GM19240 (cell line): ENCODE results near the gene P2RY1.
"Not testable (repeated sequence)": the region's sequence is repeated elsewhere in the genome, so short reads cannot be mapped to it uniquely, and the experiment has no call there.

ENCODE experiments used
- DNase-seq: peaks from one replicate; pipeline ENCODE4 v3.0.0; 2011; ENCODE audit warnings: low spot score; ENCODE audit not compliant: insufficient read length

P2RY1 gene

DNA sequence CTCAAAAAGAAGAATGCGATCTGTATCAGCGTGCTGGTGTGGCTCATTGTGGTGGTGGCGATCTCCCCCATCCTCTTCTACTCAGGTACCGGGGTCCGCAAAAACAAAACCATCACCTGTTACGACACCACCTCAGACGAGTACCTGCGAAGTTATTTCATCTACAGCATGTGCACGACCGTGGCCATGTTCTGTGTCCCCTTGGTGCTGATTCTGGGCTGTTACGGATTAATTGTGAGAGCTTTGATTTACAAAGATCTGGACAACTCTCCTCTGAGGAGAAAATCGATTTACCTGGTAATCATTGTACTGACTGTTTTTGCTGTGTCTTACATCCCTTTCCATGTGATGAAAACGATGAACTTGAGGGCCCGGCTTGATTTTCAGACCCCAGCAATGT lies 1.3 kb downstream of the P2RY1 start:
- DNase-seq = no peak

- no peak for DNase-seq
Measured at GRCh38 chr3:152839511-152839910, 4.6 kb downstream of the P2RY1 start.

- DNase-seq = no peak
Measured at GRCh38 chr3:152841131-152841530, 6.2 kb downstream of the P2RY1 start.

GRCh38 chr3:152842413-152842812 lies 7.5 kb downstream of the P2RY1 start:
- no peak for DNase-seq

GRCh38 chr3:152843955-152844354 lies 9.0 kb downstream of the P2RY1 start:
- no peak for DNase-seq

DNA sequence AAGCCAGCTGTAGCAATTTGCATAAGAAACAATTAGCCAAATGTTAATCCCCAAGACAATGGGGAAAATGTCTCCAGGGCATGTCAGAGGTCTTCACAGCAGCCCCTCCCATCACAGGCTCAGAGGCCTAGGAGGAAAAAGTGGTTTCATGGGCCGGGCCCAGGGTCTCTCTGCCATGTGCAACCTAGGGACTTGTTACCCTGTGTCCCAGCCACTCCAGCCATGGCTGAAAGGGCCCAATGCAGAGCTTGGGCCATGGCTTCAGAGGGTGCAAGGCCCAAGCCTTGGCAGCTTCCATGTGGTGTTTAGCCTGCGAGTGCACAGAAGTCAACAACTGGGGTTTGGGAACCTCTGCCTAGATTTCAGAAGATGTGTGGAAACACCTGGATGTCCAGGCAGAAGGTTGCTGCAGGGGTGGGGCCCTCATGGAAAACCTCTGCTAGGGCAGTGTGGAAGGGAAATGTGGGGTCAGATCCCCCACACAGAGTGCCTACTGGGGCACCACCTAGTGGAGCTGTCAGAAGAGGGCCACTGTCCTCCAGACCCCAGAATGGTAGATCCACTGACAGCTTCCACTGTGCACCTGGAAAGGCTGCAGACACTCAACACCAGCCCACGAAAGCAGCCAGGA lies 11.8 kb downstream of the P2RY1 start:
- DNase-seq = not testable (repeated sequence)

DNA sequence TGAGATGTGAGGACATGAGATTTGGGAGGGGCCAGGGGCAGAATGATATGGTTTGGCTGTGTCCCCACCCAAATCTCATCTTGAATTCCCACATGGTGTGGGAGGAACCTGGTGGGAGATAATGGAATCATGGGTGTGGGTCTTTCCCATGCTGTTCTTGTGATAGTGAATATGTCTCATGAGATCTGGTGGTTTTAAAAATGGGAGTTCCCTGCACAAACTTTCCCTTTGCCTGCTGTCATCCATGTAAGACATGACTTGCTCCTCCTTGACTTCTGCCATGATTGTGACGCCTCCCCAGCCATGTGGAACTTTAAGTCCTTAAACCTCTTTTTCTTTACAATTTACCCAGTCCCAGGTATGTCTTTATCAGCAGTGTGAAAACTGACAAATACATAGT lies 12.7 kb downstream of the P2RY1 start:
- DNase-seq = not testable (repeated sequence)

- DNase-seq = no peak
Measured at GRCh38 chr3:152849996-152850578, 15.2 kb downstream of the P2RY1 start.

DNA sequence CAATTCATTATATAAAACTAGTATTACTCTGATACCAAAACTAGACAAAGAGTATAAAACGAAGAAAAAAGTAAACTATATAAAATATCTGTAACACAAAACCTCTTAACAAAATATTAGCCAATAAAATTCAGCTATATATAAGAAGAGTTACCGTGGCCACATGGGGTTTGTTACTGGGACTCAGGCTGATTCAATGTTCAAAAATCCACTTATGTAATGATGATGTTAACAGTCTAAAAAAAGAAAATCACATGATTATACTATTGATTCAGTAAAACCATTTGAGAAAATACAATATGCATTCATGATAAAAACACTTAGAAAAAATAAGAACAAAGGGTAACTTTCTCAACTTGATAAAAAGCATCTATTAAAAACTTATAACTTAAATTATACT lies 18.3 kb downstream of the P2RY1 start:
- no peak for DNase-seq

DNA sequence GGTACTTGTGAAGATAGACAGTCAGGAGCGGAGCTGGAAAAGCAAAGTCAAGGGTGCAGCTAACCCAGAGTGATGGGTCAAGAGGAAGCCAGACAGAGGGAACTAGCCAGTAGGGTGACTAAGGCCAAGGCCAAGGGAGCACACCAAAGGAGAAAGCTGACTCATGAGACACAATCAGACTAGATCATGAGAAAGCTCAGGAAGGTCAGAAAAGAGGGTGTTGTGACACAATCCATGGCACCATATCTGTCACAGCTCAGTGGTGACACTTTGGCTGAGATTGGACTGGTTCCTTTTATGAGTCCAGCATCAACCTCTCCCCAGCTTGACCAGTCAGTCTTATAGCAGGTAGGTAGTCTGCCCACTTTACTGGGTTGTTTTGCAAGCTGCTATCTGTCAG lies 22.2 kb downstream of the P2RY1 start:
- DNase-seq = no peak

GRCh38 chr3:152858170-152858800 lies 23.4 kb downstream of the P2RY1 start:
- no peak for DNase-seq

DNA sequence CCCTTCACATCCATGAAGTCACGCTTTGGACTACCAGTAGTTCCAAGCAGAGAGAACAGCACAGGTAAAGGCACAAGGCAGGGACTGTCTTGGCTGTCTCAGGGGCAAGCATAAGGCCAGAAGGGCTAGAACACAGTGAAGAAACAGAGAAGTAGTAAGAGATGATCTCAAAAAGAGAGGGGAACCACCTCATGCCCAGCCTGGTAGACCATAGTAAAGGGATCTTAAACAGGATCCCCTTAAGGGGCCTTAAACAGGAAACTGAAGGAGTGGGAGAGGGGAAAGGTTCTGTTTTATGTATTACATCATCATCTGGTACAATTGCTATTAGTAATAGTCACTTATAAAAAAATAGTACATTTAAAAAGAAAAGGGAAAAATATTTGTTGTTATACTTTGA lies 25.8 kb downstream of the P2RY1 start:
- no peak for DNase-seq

DNA sequence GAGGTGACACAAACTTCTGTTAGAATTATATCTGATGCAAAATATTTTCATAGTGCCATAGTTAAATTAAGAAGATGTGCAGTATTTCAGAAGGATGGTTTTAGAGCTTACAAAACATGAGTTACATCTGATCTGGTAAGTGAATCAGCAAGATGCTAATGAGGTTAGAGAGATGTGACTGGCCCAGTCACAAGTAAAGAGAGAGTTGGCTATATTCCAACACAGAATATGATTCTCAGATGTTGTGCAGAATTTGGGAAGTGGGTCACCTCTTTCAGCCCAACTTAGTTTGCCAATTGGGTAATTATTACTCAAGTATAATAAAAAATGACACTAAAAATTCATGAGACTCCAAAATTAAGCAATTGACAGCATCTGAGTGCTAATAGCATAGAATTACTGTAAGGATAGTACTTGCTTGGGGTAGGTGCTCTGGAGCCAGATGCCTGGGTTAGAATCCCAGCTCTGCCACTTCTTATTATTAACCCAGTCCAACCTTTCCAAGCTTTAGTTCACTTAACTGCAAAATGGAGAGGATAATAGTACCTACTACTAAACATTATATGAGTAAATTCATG lies 30.8 kb downstream of the P2RY1 start:
- no peak for DNase-seq

- no peak for DNase-seq
Measured at GRCh38 chr3:152870027-152870426, 35.1 kb downstream of the P2RY1 start.

GRCh38 chr3:152873314-152873713 lies 38.4 kb downstream of the P2RY1 start:
- not testable (repeated sequence) for DNase-seq

- DNase-seq = no peak
Measured at GRCh38 chr3:152874896-152875749, 40.2 kb downstream of the P2RY1 start.

DNA sequence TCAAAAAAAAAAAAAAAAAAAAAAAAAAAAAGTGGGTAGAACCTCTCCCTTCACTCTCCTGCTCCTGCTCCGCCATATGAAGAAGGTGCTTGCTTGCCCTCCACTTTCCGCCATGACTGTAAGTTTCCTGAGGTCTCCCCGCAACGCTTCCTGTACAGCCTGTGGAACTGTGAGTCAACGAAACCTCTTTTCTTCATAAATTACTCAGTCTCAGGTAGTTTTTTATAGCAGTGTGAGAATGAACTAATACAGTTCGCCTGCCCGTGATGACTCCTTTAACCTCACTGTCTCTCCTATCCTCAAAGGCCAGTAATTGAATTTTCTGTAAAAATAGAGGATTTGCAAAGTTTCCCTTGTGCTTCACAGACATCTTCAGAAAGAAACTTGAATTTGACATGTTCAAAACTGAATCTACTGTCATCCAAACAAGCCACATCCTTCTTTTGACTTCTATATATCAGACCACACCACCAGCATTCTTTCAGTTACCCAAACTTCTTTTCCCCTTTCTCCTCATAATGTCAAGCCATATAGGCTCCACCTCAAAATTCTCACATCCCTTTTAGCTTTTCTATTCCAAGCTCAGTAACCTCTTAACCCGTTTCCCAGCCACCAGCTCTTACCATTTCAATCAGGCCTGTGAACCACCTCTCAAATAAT lies 44.3 kb downstream of the P2RY1 start:
- DNase-seq = no peak

DNA sequence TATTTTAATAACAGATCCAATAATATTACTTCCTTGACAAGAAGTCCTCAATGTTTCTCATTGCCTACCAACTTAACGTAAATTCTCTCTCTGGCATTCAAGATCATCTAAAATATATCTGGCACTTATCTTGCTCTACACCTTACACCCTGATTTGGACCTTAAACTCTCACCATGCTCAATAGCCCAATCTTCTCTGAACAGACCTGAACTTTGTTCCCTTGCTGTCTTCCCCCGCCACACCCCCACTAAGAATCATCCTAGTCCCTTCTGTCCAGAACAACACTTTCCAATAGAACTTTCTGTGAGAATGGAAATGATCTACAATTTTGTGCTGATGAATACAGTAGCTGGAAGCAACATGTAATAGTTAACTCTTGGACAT lies 44.9 kb downstream of the P2RY1 start:
- no peak for DNase-seq

- no peak for DNase-seq
Measured at GRCh38 chr3:152885076-152885475, 50.1 kb downstream of the P2RY1 start.
